GM12864 (cell line): ENCODE data around the gene IFT122.

Experiments used
- DNase-seq: peaks from one replicate; pipeline ENCODE4 v3.0.0-alpha.2; 2011; ENCODE audit warnings: low read depth
- H3K4me3 ChIP-seq: 2 replicates; pipeline ENCODE4 v1.5.1; 2011; ENCODE audit warnings: mild to moderate bottlenecking, low read depth, low read length, control low read depth
- TF ChIP-seq, protein P1 (sequence below): IDR thresholded peaks from 2 replicates; pipeline ENCODE4 v1.5.1; 2011; ENCODE audit warnings: low read depth, mild to moderate bottlenecking, moderate library complexity, low read length, control low read depth, inconsistent platforms; ENCODE audit errors: missing control alignments

Gene IFT122

GRCh38 chr3:129522953-129523352 lies 82.9 kb downstream of the IFT122 start:
- DNase-seq: no peak
- no peak overlapping the region for H3K4me3 ChIP-seq
- TF ChIP-seq, protein P1, sequence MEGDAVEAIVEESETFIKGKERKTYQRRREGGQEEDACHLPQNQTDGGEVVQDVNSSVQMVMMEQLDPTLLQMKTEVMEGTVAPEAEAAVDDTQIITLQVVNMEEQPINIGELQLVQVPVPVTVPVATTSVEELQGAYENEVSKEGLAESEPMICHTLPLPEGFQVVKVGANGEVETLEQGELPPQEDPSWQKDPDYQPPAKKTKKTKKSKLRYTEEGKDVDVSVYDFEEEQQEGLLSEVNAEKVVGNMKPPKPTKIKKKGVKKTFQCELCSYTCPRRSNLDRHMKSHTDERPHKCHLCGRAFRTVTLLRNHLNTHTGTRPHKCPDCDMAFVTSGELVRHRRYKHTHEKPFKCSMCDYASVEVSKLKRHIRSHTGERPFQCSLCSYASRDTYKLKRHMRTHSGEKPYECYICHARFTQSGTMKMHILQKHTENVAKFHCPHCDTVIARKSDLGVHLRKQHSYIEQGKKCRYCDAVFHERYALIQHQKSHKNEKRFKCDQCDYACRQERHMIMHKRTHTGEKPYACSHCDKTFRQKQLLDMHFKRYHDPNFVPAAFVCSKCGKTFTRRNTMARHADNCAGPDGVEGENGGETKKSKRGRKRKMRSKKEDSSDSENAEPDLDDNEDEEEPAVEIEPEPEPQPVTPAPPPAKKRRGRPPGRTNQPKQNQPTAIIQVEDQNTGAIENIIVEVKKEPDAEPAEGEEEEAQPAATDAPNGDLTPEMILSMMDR: no peak

DNA sequence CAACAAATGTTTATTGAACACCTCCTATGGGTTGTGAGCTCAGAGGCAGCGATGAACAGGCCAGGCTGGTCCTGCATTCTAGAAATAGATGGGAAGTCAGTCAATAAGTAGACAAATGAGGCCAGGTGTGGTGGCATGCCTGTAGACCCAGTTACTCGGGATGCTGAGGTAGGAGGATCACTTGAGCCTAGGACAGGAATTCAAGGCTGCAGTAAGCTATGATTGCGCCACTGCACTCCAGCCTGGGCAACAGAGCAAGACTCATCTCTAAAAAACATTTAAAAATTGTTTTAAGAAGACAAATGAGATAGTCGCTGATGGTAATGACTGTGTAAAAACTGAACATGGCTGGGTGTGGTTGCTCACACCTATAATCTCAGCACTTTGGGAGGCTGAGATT lies 84.1 kb downstream of the IFT122 start:
- no peak for DNase-seq
- TF ChIP-seq, protein P1: no peak
- no peak overlapping the region for H3K4me3 ChIP-seq

- no peak overlapping the region for H3K4me3 ChIP-seq
- no peak for DNase-seq
- TF ChIP-seq, protein P1: no peak
Measured at GRCh38 chr3:129525341-129525968, 85.4 kb downstream of the IFT122 start.

GRCh38 chr3:129526121-129526900 lies 86.3 kb downstream of the IFT122 start:
- H3K4me3 ChIP-seq: no peak overlapping the region
- DNase-seq: peak; percentile 35
- TF ChIP-seq, protein P1: no peak

- H3K4me3 ChIP-seq: no peak overlapping the region
- TF ChIP-seq, protein P1: no peak
- DNase-seq: no peak
Measured at GRCh38 chr3:129527262-129527661, 87.2 kb downstream of the IFT122 start.

DNA sequence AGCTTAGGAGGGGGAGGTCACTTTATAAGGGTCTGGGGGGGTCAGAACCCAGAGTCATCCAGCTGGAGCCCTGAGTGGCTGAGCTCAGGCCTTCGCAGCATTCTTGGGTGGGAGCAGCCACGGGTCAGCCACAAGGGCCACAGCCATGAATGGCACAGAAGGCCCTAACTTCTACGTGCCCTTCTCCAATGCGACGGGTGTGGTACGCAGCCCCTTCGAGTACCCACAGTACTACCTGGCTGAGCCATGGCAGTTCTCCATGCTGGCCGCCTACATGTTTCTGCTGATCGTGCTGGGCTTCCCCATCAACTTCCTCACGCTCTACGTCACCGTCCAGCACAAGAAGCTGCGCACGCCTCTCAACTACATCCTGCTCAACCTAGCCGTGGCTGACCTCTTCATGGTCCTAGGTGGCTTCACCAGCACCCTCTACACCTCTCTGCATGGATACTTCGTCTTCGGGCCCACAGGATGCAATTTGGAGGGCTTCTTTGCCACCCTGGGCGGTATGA lies 88.6 kb downstream of the IFT122 start, which contains the start of gene RHO:
TSS of gene RHO (plus strand) at position 51 of the 512 bp plus-strand sequence. CDS start at position 146, 95 bp downstream.
- TF ChIP-seq, protein P1: no peak
- no peak for DNase-seq
- no peak within 1 kb of the TSS for H3K4me3 ChIP-seq
